Bronchial epithelial cell (primary cell): ENCODE data around the gene PDGFC. TPM values are rescaled to one million over a fixed set of nuclear protein-coding genes. Genes with fewer than 3 reads are reported as not detected.

Source experiments
- DNase-seq: peaks from one replicate; pipeline ENCODE4 v3.0.0-alpha.2; 2010; ENCODE audit warnings: low read depth
- FAIRE-seq: peaks from 2 replicates; lab custom pipeline; 2011; peaks lifted over from hg19 to GRCh38; lab: Jason Lieb, UNC
- H3K27me3 ChIP-seq: 2 replicates; pipeline ENCODE4 v1.5.1; 2011; ENCODE audit warnings: low read length; ENCODE audit not compliant: control insufficient read depth, insufficient read depth
- H3K36me3 ChIP-seq: 2 replicates; pipeline ENCODE4 v1.5.1; 2011; ENCODE audit warnings: low read length; ENCODE audit not compliant: control insufficient read depth, insufficient read depth
- H3K4me3 ChIP-seq: 2 replicates; pipeline ENCODE4 v1.5.1; 2011; ENCODE audit warnings: mild to moderate bottlenecking, low read depth, low read length, control low read depth
- CTCF ChIP-seq: IDR thresholded peaks from 2 replicates; pipeline ENCODE4 v1.5.1; 2011; ENCODE audit warnings: mild to moderate bottlenecking, moderate library complexity, low read length, control low read depth, inconsistent platforms; ENCODE audit not compliant: insufficient read depth, severe bottlenecking
- total RNA-seq: library from RNA; depleted of rRNA; stranded (reverse); fragments of >200 nt; gene quantifications from 2 replicates; pipeline ENCODE4 v1.2.1, GENCODE V29; 2014

PDGFC gene
- total RNA-seq, 1 donor from 2014 or later: 38.7 TPM

GRCh38 chr4:156896527-156896926 lies 75.1 kb downstream of the PDGFC start:
- no peak for DNase-seq
- FAIRE-seq: no peak
- Histone ChIP-seq H3K4me3 (no peak overlapping the region), H3K36me3 (no peaks in the 10 kb centered on the region), H3K27me3 (no peaks in the 10 kb centered on the region)
- TF ChIP-seq CTCF: no peak

- no peak for FAIRE-seq
- TF ChIP-seq CTCF: no peak
- Histone ChIP-seq H3K27me3 (no peaks in the 10 kb centered on the region), H3K4me3 (no peak overlapping the region), H3K36me3 (no peaks in the 10 kb centered on the region)
- peak; percentile 59 for DNase-seq
Observed at GRCh38 chr4:156894234-156894633, 77.4 kb downstream of the PDGFC start.

- DNase-seq (peak; percentile 23), FAIRE-seq (no peak)
- no peak for TF ChIP-seq CTCF
- Histone ChIP-seq H3K36me3 (no peaks in the 10 kb centered on the region), H3K4me3 (no peak overlapping the region), H3K27me3 (no peaks in the 10 kb centered on the region)
Observed at GRCh38 chr4:156892805-156893204, 78.8 kb downstream of the PDGFC start.

- FAIRE-seq: peak; percentile 13
- peak; percentile 68 for DNase-seq
- TF ChIP-seq CTCF: no peak
- Histone ChIP-seq H3K36me3 (no peaks in the 10 kb centered on the region), H3K4me3 (no peak overlapping the region), H3K27me3 (no peaks in the 10 kb centered on the region)
Observed at GRCh38 chr4:156889616-156890594, 81.7 kb downstream of the PDGFC start.

- Histone ChIP-seq H3K4me3 (no peak overlapping the region), H3K36me3 (no peaks in the 10 kb centered on the region), H3K27me3 (no peaks in the 10 kb centered on the region)
- DNase-seq: peak; percentile 95
- FAIRE-seq: no peak
- no peak for TF ChIP-seq CTCF
Observed at GRCh38 chr4:156888762-156889161, 82.8 kb downstream of the PDGFC start.

- no peak for TF ChIP-seq CTCF
- DNase-seq: no peak
- no peaks in the 10 kb centered on the region for H3K27me3 ChIP-seq
- H3K36me3 ChIP-seq: no peaks in the 10 kb centered on the region
- no peak overlapping the region for H3K4me3 ChIP-seq
- FAIRE-seq: no peak
Observed at GRCh38 chr4:156886481-156886880, 85.1 kb downstream of the PDGFC start.
